ENCODE measurements around the gene INAVA.

INAVA gene

GRCh38 chr1:200906491-200906890, 11.8 kb downstream of the INAVA start:
- Histone ChIP-seq H3K27me3 (ENCODE audit: control insufficient read depth in 1 of 2, insufficient read depth in 1 of 2, low read length in 2 of 2) (peaks cover 0 to 39% of the 10 kb centered on the region in 2 experiments), H2BK5ac (ENCODE audit: low read depth, low read length, poor library complexity, severe bottlenecking) (no peak overlapping the region), H3K4me3 (ENCODE audit: insufficient read depth in 1 of 2, low read depth in 1 of 2, low read length in 2 of 2) (no peak overlapping the region), H2BK12ac (ENCODE audit: low read length in 2 of 2) (no peak overlapping the region), H2BK120ac (ENCODE audit: low read depth, low read length) (no peak overlapping the region), H3K4me1 (ENCODE audit: control insufficient read depth, insufficient read depth, low read depth, low read length) (peaks cover 6% of the 10 kb centered on the region), H3K23ac (ENCODE audit: low read length in 2 of 2) (no peak overlapping the region), H3K18ac (ENCODE audit: low read depth in 1 of 2, low read length in 2 of 2) (no peak overlapping the region), H3K9me3 (ENCODE audit: control insufficient read depth, low read length) (no peaks in the 10 kb centered on the region), H2AFZ (ENCODE audit: low read depth, low read length) (no peak overlapping the region), H2AK5ac (ENCODE audit: low read length, severe bottlenecking) (no peak overlapping the region), H3K79me1 (replicated peaks; ENCODE audit: low read length, poor library complexity, severe bottlenecking) (peaks cover 6% of the 10 kb centered on the region), H3K4ac (ENCODE audit: low read depth in 1 of 2, low read length in 2 of 2) (no peak overlapping the region), H4K91ac (ENCODE audit: low read length) (no peak overlapping the region), H3K27ac (ENCODE audit: low read length, poor library complexity, severe bottlenecking) (no peak overlapping the region), H4K8ac (ENCODE audit: low read length) (no peak overlapping the region), H3K9ac (ENCODE audit: low read length) (no peak overlapping the region), H3K36me3 (ENCODE audit: control insufficient read depth in 1 of 2, insufficient read depth in 2 of 2, low read depth in 1 of 2, low read length in 2 of 2) (peaks cover 0 to 52% of the 10 kb centered on the region in 2 experiments), H2BK15ac (ENCODE audit: low read depth, poor library complexity, severe bottlenecking) (no peak overlapping the region), H3K4me2 (ENCODE audit: low read length, poor library complexity, severe bottlenecking) (no peak overlapping the region), H3K14ac (ENCODE audit: low read length in 2 of 2) (no peak overlapping the region)
- 95% methylated on average over 2 of the region's 2 CpGs for WGBS
- no peak for DNase-seq

- Histone ChIP-seq H2BK12ac (ENCODE audit: low read length in 2 of 2) (no peak overlapping the region), H3K27ac (ENCODE audit: low read length, poor library complexity, severe bottlenecking) (no peak overlapping the region), H3K4me3 (ENCODE audit: insufficient read depth in 1 of 2, low read depth in 1 of 2, low read length in 2 of 2) (no peak overlapping the region), H3K4me2 (ENCODE audit: low read length, poor library complexity, severe bottlenecking) (no peak overlapping the region), H3K14ac (ENCODE audit: low read length in 2 of 2) (no peak overlapping the region), H2BK15ac (ENCODE audit: low read depth, poor library complexity, severe bottlenecking) (no peak overlapping the region), H3K4me1 (ENCODE audit: control insufficient read depth, insufficient read depth, low read depth, low read length) (peaks cover 3% of the 10 kb centered on the region), H4K8ac (ENCODE audit: low read length) (no peak overlapping the region), H3K27me3 (ENCODE audit: control insufficient read depth in 1 of 2, insufficient read depth in 1 of 2, low read length in 2 of 2) (peaks cover 0 to 34% of the 10 kb centered on the region in 2 experiments), H2AK5ac (ENCODE audit: low read length, severe bottlenecking) (no peak overlapping the region), H3K4ac (ENCODE audit: low read depth in 1 of 2, low read length in 2 of 2) (no peak overlapping the region), H3K9me3 (ENCODE audit: control insufficient read depth, low read length) (no peaks in the 10 kb centered on the region), H3K23ac (ENCODE audit: low read length in 2 of 2) (no peak overlapping the region), H2BK5ac (ENCODE audit: low read depth, low read length, poor library complexity, severe bottlenecking) (no peak overlapping the region), H2BK120ac (ENCODE audit: low read depth, low read length) (no peak overlapping the region), H2AFZ (ENCODE audit: low read depth, low read length) (no peak overlapping the region), H4K91ac (ENCODE audit: low read length) (no peak overlapping the region), H3K36me3 (ENCODE audit: control insufficient read depth in 1 of 2, insufficient read depth in 2 of 2, low read depth in 1 of 2, low read length in 2 of 2) (peaks cover 0 to 52% of the 10 kb centered on the region in 2 experiments), H3K79me1 (replicated peaks; ENCODE audit: low read length, poor library complexity, severe bottlenecking) (peaks cover 5% of the 10 kb centered on the region), H3K9ac (ENCODE audit: low read length) (no peak overlapping the region), H3K18ac (ENCODE audit: low read depth in 1 of 2, low read length in 2 of 2) (no peak overlapping the region)
- DNase-seq: no peak
- WGBS: 90% methylated on average over 5 of the region's 5 CpGs
Measured at GRCh38 chr1:200907611-200908097, 13.0 kb downstream of the INAVA start.

DNA sequence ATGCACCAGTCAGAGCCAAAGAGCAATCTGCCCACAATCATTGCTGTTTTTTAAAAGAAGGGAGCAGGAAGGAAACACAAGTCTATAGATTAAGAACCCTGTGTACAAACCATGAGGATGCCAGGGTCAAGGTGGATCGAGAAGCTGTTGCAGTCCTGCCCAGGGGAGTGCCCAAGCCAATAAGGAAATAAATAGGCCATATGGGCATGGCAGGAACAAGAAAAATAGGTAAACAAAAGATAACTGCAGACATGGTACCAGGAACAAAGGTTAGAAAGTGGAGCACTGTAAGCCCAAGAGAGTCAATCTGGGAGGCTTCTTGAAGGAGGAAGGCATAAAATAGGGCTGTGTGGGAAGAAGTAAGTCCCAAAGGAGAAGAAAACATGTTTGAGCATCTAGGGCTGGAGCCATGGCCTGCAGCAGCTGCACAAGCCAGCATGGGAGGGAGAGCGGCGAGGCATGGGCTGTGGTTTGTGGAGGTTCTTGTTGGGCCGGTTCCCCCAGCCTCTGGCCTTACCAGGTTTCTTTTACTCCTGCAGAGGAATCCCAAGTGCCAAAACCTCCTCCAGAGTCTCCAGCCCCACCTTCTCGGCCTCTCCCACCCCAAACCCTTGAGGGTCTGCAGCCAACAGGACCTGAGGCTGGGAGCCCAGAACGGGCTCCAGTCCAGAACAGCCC, 13.6 kb downstream of the INAVA start:
- Histone ChIP-seq H3K36me3 (ENCODE audit: control insufficient read depth in 1 of 2, insufficient read depth in 2 of 2, low read depth in 1 of 2, low read length in 2 of 2) (peaks cover 0 to 56% of the 10 kb centered on the region in 2 experiments), H3K27ac (ENCODE audit: low read length, poor library complexity, severe bottlenecking) (no peak overlapping the region), H3K4me2 (ENCODE audit: low read length, poor library complexity, severe bottlenecking) (no peak overlapping the region), H3K9ac (ENCODE audit: low read length) (no peak overlapping the region), H3K9me3 (ENCODE audit: control insufficient read depth, low read length) (no peaks in the 10 kb centered on the region), H3K4ac (ENCODE audit: low read depth in 1 of 2, low read length in 2 of 2) (no peak overlapping the region), H3K27me3 (ENCODE audit: control insufficient read depth in 1 of 2, insufficient read depth in 1 of 2, low read length in 2 of 2) (peaks cover 0 to 35% of the 10 kb centered on the region in 2 experiments), H3K14ac (ENCODE audit: low read length in 2 of 2) (no peak overlapping the region), H4K8ac (ENCODE audit: low read length) (no peak overlapping the region), H3K4me3 (ENCODE audit: insufficient read depth in 1 of 2, low read depth in 1 of 2, low read length in 2 of 2) (no peak overlapping the region), H2BK15ac (ENCODE audit: low read depth, poor library complexity, severe bottlenecking) (no peak overlapping the region), H4K91ac (ENCODE audit: low read length) (no peak overlapping the region), H3K23ac (ENCODE audit: low read length in 2 of 2) (no peak overlapping the region), H2BK12ac (ENCODE audit: low read length in 2 of 2) (no peak overlapping the region), H2AK5ac (ENCODE audit: low read length, severe bottlenecking) (no peak overlapping the region), H3K4me1 (ENCODE audit: control insufficient read depth, insufficient read depth, low read depth, low read length) (peaks cover 3% of the 10 kb centered on the region), H2BK120ac (ENCODE audit: low read depth, low read length) (no peak overlapping the region), H3K79me1 (replicated peaks; ENCODE audit: low read length, poor library complexity, severe bottlenecking) (peaks cover 5% of the 10 kb centered on the region), H2BK5ac (ENCODE audit: low read depth, low read length, poor library complexity, severe bottlenecking) (no peak overlapping the region), H2AFZ (ENCODE audit: low read depth, low read length) (no peak overlapping the region), H3K18ac (ENCODE audit: low read depth in 1 of 2, low read length in 2 of 2) (no peak overlapping the region)
- DNase-seq: no peak
- 91% methylated on average over 6 of the region's 6 CpGs for WGBS

DNA sequence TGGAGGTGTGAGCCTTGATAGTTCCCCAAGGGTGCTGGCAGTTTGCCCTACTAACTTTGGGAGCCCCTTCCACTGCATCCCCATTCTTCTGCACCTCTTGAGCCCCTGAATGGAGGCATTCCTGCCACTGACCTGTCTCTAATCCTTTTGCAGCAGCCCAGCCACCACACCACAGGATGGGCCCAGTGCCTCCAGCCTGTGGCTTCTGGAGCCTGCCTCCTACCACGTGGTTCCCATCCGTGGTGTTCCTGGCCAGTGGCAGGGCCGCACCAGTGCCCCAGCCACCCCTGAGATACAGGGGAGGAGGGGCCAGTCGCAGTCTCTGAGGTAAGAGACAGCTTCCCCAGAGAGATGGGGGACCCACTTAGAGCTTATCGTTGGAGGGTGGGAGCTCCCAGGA, 14.4 kb downstream of the INAVA start:
- H3K18ac ChIP-seq (ENCODE audit: low read depth in 1 of 2, low read length in 2 of 2): no peak overlapping the region
- H3K9me3 ChIP-seq (ENCODE audit: control insufficient read depth, low read length): no peaks in the 10 kb centered on the region
- H2AK5ac ChIP-seq (ENCODE audit: low read length, severe bottlenecking): no peak overlapping the region
- no peak overlapping the region for H4K91ac ChIP-seq (ENCODE audit: low read length)
- no peak overlapping the region for H2BK12ac ChIP-seq (ENCODE audit: low read length in 2 of 2)
- H3K4me1 ChIP-seq (ENCODE audit: control insufficient read depth, insufficient read depth, low read depth, low read length): peaks cover 3% of the 10 kb centered on the region
- peaks cover 0 to 53% of the 10 kb centered on the region in 2 experiments for H3K36me3 ChIP-seq (ENCODE audit: control insufficient read depth in 1 of 2, insufficient read depth in 2 of 2, low read depth in 1 of 2, low read length in 2 of 2)
- H3K4me2 ChIP-seq (ENCODE audit: low read length, poor library complexity, severe bottlenecking): no peak overlapping the region
- no peak overlapping the region for H2BK5ac ChIP-seq (ENCODE audit: low read depth, low read length, poor library complexity, severe bottlenecking)
- no peak overlapping the region for H2BK120ac ChIP-seq (ENCODE audit: low read depth, low read length)
- H3K9ac ChIP-seq (ENCODE audit: low read length): no peak overlapping the region
- no peak overlapping the region for H3K23ac ChIP-seq (ENCODE audit: low read length in 2 of 2)
- peaks cover 0 to 32% of the 10 kb centered on the region in 2 experiments for H3K27me3 ChIP-seq (ENCODE audit: control insufficient read depth in 1 of 2, insufficient read depth in 1 of 2, low read length in 2 of 2)
- H3K79me1 ChIP-seq (replicated peaks; ENCODE audit: low read length, poor library complexity, severe bottlenecking): peaks cover 5% of the 10 kb centered on the region
- DNase-seq: no peak
- no peak overlapping the region for H3K4me3 ChIP-seq (ENCODE audit: insufficient read depth in 1 of 2, low read depth in 1 of 2, low read length in 2 of 2)
- H2AFZ ChIP-seq (ENCODE audit: low read depth, low read length): no peak overlapping the region
- H3K4ac ChIP-seq (ENCODE audit: low read depth in 1 of 2, low read length in 2 of 2): no peak overlapping the region
- no peak overlapping the region for H2BK15ac ChIP-seq (ENCODE audit: low read depth, poor library complexity, severe bottlenecking)
- WGBS: 89% methylated on average over 5 of the region's 5 CpGs
- no peak overlapping the region for H4K8ac ChIP-seq (ENCODE audit: low read length)
- no peak overlapping the region for H3K27ac ChIP-seq (ENCODE audit: low read length, poor library complexity, severe bottlenecking)
- H3K14ac ChIP-seq (ENCODE audit: low read length in 2 of 2): no peak overlapping the region
